ENCODE data around the gene FBXW4. TPM values are rescaled to one million over a fixed set of nuclear protein-coding genes. Genes with fewer than 3 reads are reported as not detected.

Gene FBXW4
- total and polyA plus RNA-seq, 9 donors, result 38.6 to 86.4 (median 64.4) TPM

DNA sequence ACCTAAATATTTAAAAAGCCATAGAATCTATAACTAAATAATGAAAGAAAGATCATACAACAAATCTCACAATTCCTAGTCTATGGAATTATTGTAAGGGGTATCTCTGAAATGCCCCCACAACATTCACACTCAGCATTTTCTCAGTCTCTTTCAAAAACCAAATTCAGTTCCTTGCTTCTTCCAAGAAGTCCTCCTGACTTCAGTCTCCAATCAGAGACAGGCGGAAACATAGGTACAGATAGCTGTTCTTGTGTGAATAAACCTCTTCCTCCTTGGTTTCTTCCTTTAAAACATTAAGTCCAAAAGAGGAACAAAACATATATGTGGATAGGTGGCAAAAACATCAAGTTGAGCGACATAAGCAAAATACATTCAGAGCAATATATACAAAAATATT lies 13.9 kb upstream of the FBXW4 start:
- Histone ChIP-seq H3K9me3 (no peaks in the 10 kb centered on the region), H3K4me1 (ENCODE audit: insufficient read depth) (no peaks in the 10 kb centered on the region), H3K27me3 (no peaks in the 10 kb centered on the region), H3K36me3 (no peaks in the 10 kb centered on the region), H3K27ac (no peak overlapping the region), H3K4me3 (no peak overlapping the region)
- DNase-seq, result no peak
- WGBS, 3 donors, result 85 to 92% (median 87%) methylated on average over 2 of the region's 2 CpGs
- intact Hi-C loops (cut with DNase I), result no loop called here
- TF ChIP-seq EP300 (IDR thresholded peaks at IDR 0.05), result no peak
- no peak for TF ChIP-seq POLR2A (IDR thresholded peaks at IDR 0.05)
- TF ChIP-seq, protein P1, sequence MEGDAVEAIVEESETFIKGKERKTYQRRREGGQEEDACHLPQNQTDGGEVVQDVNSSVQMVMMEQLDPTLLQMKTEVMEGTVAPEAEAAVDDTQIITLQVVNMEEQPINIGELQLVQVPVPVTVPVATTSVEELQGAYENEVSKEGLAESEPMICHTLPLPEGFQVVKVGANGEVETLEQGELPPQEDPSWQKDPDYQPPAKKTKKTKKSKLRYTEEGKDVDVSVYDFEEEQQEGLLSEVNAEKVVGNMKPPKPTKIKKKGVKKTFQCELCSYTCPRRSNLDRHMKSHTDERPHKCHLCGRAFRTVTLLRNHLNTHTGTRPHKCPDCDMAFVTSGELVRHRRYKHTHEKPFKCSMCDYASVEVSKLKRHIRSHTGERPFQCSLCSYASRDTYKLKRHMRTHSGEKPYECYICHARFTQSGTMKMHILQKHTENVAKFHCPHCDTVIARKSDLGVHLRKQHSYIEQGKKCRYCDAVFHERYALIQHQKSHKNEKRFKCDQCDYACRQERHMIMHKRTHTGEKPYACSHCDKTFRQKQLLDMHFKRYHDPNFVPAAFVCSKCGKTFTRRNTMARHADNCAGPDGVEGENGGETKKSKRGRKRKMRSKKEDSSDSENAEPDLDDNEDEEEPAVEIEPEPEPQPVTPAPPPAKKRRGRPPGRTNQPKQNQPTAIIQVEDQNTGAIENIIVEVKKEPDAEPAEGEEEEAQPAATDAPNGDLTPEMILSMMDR (IDR thresholded peaks at IDR 0.05), result no peak

DNA sequence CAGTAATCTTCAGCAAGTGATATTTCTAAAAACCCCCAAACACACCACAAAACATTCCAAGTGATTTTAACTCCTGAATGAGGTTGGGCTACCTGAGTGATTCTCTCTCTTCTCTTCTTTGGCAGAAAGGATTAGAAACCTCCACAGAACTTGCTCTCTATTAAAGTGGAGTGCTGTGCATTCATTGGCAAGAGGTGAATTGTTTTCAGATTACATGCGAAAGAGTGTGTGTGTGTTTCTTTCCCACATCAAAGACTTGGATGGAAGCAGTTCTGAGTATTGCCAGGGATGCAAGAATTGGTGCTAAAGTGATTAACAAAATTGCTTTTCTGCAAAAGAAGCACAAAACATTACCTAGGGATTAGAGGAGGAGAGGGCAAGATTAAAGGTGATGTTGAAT lies 13.1 kb upstream of the FBXW4 start:
- intact Hi-C loops (cut with DNase I), result no loop called here
- 18 to 40% (median 24%) methylated on average over 1 of the region's 1 CpG for WGBS, 3 donors
- TF ChIP-seq, protein P1 (IDR thresholded peaks at IDR 0.05), result no peak
- TF ChIP-seq POLR2A (IDR thresholded peaks at IDR 0.05) (no peak), EP300 (IDR thresholded peaks at IDR 0.05) (no peak)
- Histone ChIP-seq H3K9me3 (no peaks in the 10 kb centered on the region), H3K4me1 (ENCODE audit: insufficient read depth) (no peaks in the 10 kb centered on the region), H3K27ac (no peak overlapping the region), H3K36me3 (no peaks in the 10 kb centered on the region), H3K4me3 (no peak overlapping the region), H3K27me3 (no peaks in the 10 kb centered on the region)
- DNase-seq, result no peak

DNA sequence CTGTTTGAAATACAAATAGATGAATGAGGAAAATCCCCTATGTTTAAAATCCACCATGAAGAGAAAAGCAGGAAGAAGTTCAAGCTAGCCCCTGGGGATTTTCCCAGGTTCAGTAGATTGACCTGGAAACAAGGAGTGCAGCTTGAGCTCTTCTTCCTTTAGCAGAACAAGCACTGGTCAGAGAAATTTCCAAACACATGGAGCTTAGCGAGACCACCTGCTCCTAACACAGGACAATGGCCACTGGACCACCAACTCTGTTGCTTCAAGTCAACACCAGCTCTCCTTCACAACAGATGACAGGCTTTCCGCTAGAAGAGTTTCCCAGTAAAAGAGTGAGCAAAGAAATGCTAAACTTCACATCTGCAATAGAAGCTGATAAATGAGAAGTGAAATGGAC lies 9.4 kb upstream of the FBXW4 start:
- DNase-seq, result no peak
- Histone ChIP-seq H3K27ac (no peak overlapping the region), H3K9me3 (no peaks in the 10 kb centered on the region), H3K4me3 (no peak overlapping the region), H3K27me3 (no peaks in the 10 kb centered on the region), H3K36me3 (no peaks in the 10 kb centered on the region), H3K4me1 (ENCODE audit: insufficient read depth) (no peaks in the 10 kb centered on the region)
- intact Hi-C loops (cut with DNase I), result no loop called here
- TF ChIP-seq EP300 (IDR thresholded peaks at IDR 0.05) (no peak), POLR2A (IDR thresholded peaks at IDR 0.05) (no peak)
- TF ChIP-seq, protein P1 (IDR thresholded peaks at IDR 0.05), result no peak
- 88 to 93% (median 92%) methylated on average over 2 of the region's 2 CpGs for WGBS, 3 donors

DNA sequence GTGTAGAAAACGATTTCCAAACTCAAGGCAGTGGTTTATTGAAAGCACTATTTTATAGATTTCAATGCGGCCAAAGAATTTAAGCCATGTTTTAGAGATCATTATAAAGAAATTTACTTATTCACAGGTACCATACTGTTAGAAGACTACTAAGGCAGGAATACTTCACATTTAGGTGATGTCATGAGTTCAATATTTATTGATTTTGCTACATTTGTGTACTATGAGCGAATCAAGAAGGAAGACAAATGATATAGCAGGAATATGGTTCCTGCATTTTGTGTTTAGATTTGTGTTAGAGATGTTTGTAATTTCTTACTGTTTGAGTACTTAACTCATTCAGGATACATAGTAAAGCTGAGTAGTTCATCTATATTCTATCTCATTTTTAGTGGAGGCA lies 1.7 kb upstream of the FBXW4 start:
- Histone ChIP-seq H3K27me3 (no peaks in the 10 kb centered on the region), H3K4me3 (no peak overlapping the region), H3K4me1 (ENCODE audit: insufficient read depth) (peaks cover 8% of the 10 kb centered on the region), H3K27ac (no peak overlapping the region), H3K36me3 (no peaks in the 10 kb centered on the region), H3K9me3 (no peaks in the 10 kb centered on the region)
- TF ChIP-seq EP300 (IDR thresholded peaks at IDR 0.05) (no peak), POLR2A (IDR thresholded peaks at IDR 0.05) (no peak)
- TF ChIP-seq, protein P1 (IDR thresholded peaks at IDR 0.05), result no peak
- whole genome bisulfite sequencing, 3 donors, result 93 to 94% (median 93%) methylated on average over 3 of the region's 3 CpGs
- intact Hi-C loops (cut with DNase I), result no loop called here
- DNase-seq, result no peak
